Omental fat pad (tissue), 4 donors: Measurements from ENCODE around the gene ARHGAP6. TPM values are rescaled to one million over a fixed set of nuclear protein-coding genes. Genes with fewer than 3 reads are reported as not detected.

Experiments used
- ATAC-seq: fragments of 150-250 bp; one replicate; pipeline ENCODE4 v1.9.1; 2016; ENCODE audit warnings: mild to moderate bottlenecking, moderate library complexity; ENCODE audit not compliant: low FRiP score
- DNase-seq: peaks from one replicate; pipeline ENCODE4 v3.0.0-alpha.2; 2019; ENCODE audit warnings: low spot score
- total RNA-seq, 4 donors: library from RNA; depleted of rRNA; stranded (reverse); fragments of >200 nt; gene quantifications; one replicate each; pipeline ENCODE4 v1.1.0, GENCODE V29; 2016
- TF ChIP-seq, protein P1 (sequence below), 3 donors: fragments of 450-650 bp; IDR thresholded peaks; one replicate each; pipeline ENCODE4 v1.5.1; 2016 to 2017; ENCODE audit warnings: antibody characterized with exemption in 3 of 3, mild to moderate bottlenecking in 3 of 3, moderate library complexity in 2 of 3

Gene ARHGAP6
- total RNA-seq, 4 donors from 2014 or later, result 20.4 to 45.5 (median 25.1) TPM

- TF ChIP-seq, protein P1, sequence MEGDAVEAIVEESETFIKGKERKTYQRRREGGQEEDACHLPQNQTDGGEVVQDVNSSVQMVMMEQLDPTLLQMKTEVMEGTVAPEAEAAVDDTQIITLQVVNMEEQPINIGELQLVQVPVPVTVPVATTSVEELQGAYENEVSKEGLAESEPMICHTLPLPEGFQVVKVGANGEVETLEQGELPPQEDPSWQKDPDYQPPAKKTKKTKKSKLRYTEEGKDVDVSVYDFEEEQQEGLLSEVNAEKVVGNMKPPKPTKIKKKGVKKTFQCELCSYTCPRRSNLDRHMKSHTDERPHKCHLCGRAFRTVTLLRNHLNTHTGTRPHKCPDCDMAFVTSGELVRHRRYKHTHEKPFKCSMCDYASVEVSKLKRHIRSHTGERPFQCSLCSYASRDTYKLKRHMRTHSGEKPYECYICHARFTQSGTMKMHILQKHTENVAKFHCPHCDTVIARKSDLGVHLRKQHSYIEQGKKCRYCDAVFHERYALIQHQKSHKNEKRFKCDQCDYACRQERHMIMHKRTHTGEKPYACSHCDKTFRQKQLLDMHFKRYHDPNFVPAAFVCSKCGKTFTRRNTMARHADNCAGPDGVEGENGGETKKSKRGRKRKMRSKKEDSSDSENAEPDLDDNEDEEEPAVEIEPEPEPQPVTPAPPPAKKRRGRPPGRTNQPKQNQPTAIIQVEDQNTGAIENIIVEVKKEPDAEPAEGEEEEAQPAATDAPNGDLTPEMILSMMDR (IDR thresholded peaks at IDR 0.05), result no peak
- DNase-seq (no peak), ATAC-seq (no peak)
These were observed 393.4 kb downstream of the ARHGAP6 start for GRCh38 chrX:11272290-11272689.

DNA sequence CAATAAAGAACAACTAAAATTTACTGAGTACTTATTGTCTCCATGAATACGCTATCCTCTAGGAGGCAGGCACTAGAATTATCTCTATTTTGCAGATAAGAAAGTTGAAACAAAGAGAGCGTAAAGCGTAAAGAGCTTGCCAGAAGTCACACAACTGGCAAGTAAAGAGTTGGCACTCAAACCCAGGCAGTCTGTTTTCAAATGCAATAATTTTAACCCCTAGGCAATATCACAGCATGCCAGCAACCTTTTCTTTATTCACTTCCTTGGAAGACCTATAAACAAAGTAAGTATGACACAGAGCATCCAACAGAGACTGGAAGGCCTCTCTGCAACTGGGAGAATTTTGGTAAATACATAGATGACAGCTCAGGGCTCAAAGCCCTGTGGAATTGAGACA is 395.7 kb downstream of the ARHGAP6 start:
- no peak for ATAC-seq
- no peak for DNase-seq
- TF ChIP-seq, protein P1 (IDR thresholded peaks at IDR 0.05), result no peak

GRCh38 chrX:11269006-11269405 is 396.7 kb downstream of the ARHGAP6 start:
- ATAC-seq (no peak), DNase-seq (no peak)
- TF ChIP-seq, protein P1 (IDR thresholded peaks at IDR 0.05), result no peak

DNA sequence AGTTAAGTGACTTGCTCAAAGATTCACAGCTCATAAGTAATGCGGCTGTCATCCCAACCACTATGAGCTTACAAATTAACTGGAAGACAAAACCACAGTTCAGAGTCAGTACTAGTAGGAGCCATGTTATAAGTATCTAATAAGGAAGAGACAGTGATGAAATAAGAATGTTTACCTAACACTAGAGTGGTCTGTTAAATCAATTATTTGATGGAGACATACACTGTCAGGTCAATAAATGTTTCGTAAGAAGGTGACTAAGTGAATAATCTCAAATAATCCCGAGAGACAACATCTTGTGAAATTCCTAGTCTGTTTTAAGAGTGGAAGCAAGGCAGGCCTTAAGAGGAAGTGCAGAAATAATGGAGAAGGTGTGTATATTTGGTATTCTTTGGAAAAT is 398.3 kb downstream of the ARHGAP6 start:
- ATAC-seq (no peak), DNase-seq (no peak)
- TF ChIP-seq, protein P1 (IDR thresholded peaks at IDR 0.05), result no peak

GRCh38 chrX:11266573-11267003 is 399.1 kb downstream of the ARHGAP6 start:
- TF ChIP-seq, protein P1 (IDR thresholded peaks at IDR 0.05), result no peak
- DNase-seq (no peak), ATAC-seq (no peak)

GRCh38 chrX:11265352-11265751 is 400.4 kb downstream of the ARHGAP6 start:
- ATAC-seq, result no peak
- no peak for DNase-seq
- TF ChIP-seq, protein P1 (IDR thresholded peaks at IDR 0.05), result no peak

GRCh38 chrX:11264925-11265324 is 400.8 kb downstream of the ARHGAP6 start:
- TF ChIP-seq, protein P1 (IDR thresholded peaks at IDR 0.05), result no peak
- no peak for DNase-seq
- no peak for ATAC-seq
